HepG2 (cell line): ENCODE results near the gene CHD2. TPM values are rescaled to one million over a fixed set of nuclear protein-coding genes. Genes with fewer than 3 reads are reported as not detected.

Experiments used
- ATAC-seq: fragments of 200-7000 bp; cut with Tn5 transposase; 3 replicates; pipeline ENCODE4 v1.9.1; 2020; ENCODE audit warnings: mild to moderate bottlenecking, moderate library complexity
- BruUV-seq: library from RNA; stranded (reverse); fragments of 400-500 nt; replicated peaks from 2 replicates; lab custom pipeline; 2021; lab: Mats Ljungman, UMichigan
- CTCF ChIA-PET: fragments of 300-600 bp; formaldehyde crosslinking; extraction: SDS; loops from one replicate; lab custom pipeline; 2021; ENCODE audit warnings: low total read pairs, inconsistent platforms, low intra/inter-chr PET ratio; lab: Yijun Ruan, JAX
- POLR2A ChIA-PET: fragments of 350-600 bp; sonication (Branson Sonifier 250); formaldehyde crosslinking; loops from one replicate; lab custom pipeline; 2020; ENCODE audit warnings: antibody characterized with exemption, inconsistent platforms; lab: Yijun Ruan, JAX
- DNase-seq: peaks from one replicate; pipeline ENCODE4 v3.0.0-alpha.2; 2015; ENCODE audit warnings: low spot score
- FAIRE-seq: peaks from 3 replicates; lab custom pipeline; 2011; peaks lifted over from hg19 to GRCh38; lab: Jason Lieb, UNC
- H2AFZ ChIP-seq: one replicate; pipeline ENCODE4 v1.6.1; 2011; ENCODE audit warnings: low read length, inconsistent platforms
- H3K27ac ChIP-seq: fragments of 300-600 bp; 3 replicates; pipeline ENCODE4 v1.8.0; 2011; ENCODE audit warnings: mixed run types, mild to moderate bottlenecking, mixed read lengths, low read length, inconsistent platforms; ENCODE audit not compliant: insufficient read depth; ENCODE audit errors: extremely low read length
- H3K27me3 ChIP-seq, 2 experiments: fragments of 200-600 bp in 1 of 2; 2 replicates in 1 of 2; 3 replicates in 1 of 2; pipeline versions ENCODE4 v1.6.0 to v1.8.0; 2011; ENCODE audit warnings: low read length in 2 of 2, mild to moderate bottlenecking in 2 of 2, moderate library complexity in 2 of 2, inconsistent platforms in 1 of 2; ENCODE audit not compliant: insufficient read depth in 2 of 2, control insufficient read depth in 1 of 2
- H3K36me3 ChIP-seq, 2 experiments: fragments of 200-600 bp in 1 of 2; replicated peaks in 1 of 2; 2 replicates in 1 of 2; 3 replicates in 1 of 2; pipeline versions ENCODE4 v1.5.1 to v1.8.0; 2011; ENCODE audit warnings: low read length in 2 of 2, inconsistent platforms in 1 of 2; ENCODE audit not compliant: insufficient read depth in 2 of 2, control insufficient read depth in 1 of 2
- H3K4me1 ChIP-seq: 2 replicates; pipeline ENCODE4 v1.5.1; 2012; ENCODE audit warnings: low read length, inconsistent platforms; ENCODE audit not compliant: insufficient read depth
- H3K4me2 ChIP-seq: 2 replicates; pipeline ENCODE4 v1.6.0; 2011; ENCODE audit warnings: low read depth, low read length, inconsistent platforms
- H3K4me3 ChIP-seq, 3 experiments: fragments of 200-600 bp in 1 of 3; sonication (generic), shearing (Covaris generic) in 1 of 3; replicated peaks in 1 of 3; 2 replicates each; pipeline ENCODE4 v1.5.1; 2011 to 2016; ENCODE audit warnings: low read length in 3 of 3, inconsistent platforms in 2 of 3, low read depth in 2 of 3, mild to moderate bottlenecking in 2 of 3, control low read depth in 1 of 3, mixed read lengths in 1 of 3; ENCODE audit not compliant: insufficient read depth in 1 of 3
- H3K79me2 ChIP-seq: one replicate; pipeline ENCODE4 v1.6.1; 2011; ENCODE audit warnings: low read length, inconsistent platforms; ENCODE audit not compliant: insufficient read depth
- H3K9ac ChIP-seq: 2 replicates; pipeline ENCODE4 v1.6.0; 2011; ENCODE audit warnings: mild to moderate bottlenecking, low read depth, low read length, inconsistent platforms; ENCODE audit not compliant: insufficient read depth
- H3K9me3 ChIP-seq: 2 replicates; pipeline ENCODE4 v1.5.1; 2012; ENCODE audit warnings: mild to moderate bottlenecking, low read length
- H4K20me1 ChIP-seq: 2 replicates; pipeline ENCODE4 v1.6.0; 2011; ENCODE audit warnings: inconsistent platforms, mild to moderate bottlenecking, low read length, moderate library complexity; ENCODE audit not compliant: insufficient read depth
- ATF2 ChIP-seq: sonication (generic); formaldehyde crosslinking; IDR thresholded peaks from 2 replicates; pipeline ENCODE4 v1.4.0; 2020; ENCODE audit warnings: missing genetic modification reagents
- CERS6 ChIP-seq: sonication (generic); formaldehyde crosslinking; IDR thresholded peaks from 2 replicates; pipeline ENCODE4 v1.5.0; 2020; ENCODE audit warnings: missing genetic modification reagents
- DNMT3B ChIP-seq: conservative IDR thresholded peaks from 2 replicates; pipeline ENCODE4 v1.6.1; 2016; ENCODE audit warnings: missing biosample characterization, control low read depth
- DPF2 ChIP-seq: sonication (generic); formaldehyde crosslinking; IDR thresholded peaks from 2 replicates; pipeline ENCODE4 v1.4.0; 2020; ENCODE audit warnings: mild to moderate bottlenecking, low read depth, missing genetic modification reagents, borderline replicate concordance
- ESRRA ChIP-seq: sonication (generic); formaldehyde crosslinking; IDR thresholded peaks from 2 replicates; pipeline ENCODE4 v1.5.1; 2020; ENCODE audit warnings: mild to moderate bottlenecking, low read depth, missing genetic modification reagents
- FOXP1 ChIP-seq, 2 experiments: fragments of 450-650 bp in 1 of 2; IDR thresholded peaks; 2 replicates each; pipeline ENCODE4 v1.6.1; 2017 to 2018; ENCODE audit warnings: antibody characterized with exemption in 1 of 2
- HNF1B ChIP-seq: sonication (generic); formaldehyde crosslinking; IDR thresholded peaks from 2 replicates; pipeline ENCODE4 v1.5.1; 2020; ENCODE audit warnings: mild to moderate bottlenecking, moderate library complexity, missing genetic modification reagents
- KDM2A ChIP-seq: sonication (generic); formaldehyde crosslinking; IDR thresholded peaks from 2 replicates; pipeline ENCODE4 v1.4.0; 2020; ENCODE audit warnings: low read depth, missing genetic modification reagents, borderline replicate concordance
- KLF11 ChIP-seq: IDR thresholded peaks from 2 replicates; pipeline ENCODE4 v1.6.1; 2016; ENCODE audit warnings: missing compliant biosample characterization
- NR2C2 ChIP-seq: sonication (generic); formaldehyde crosslinking; IDR thresholded peaks from 2 replicates; pipeline ENCODE4 v1.4.0; 2020; ENCODE audit warnings: missing genetic modification reagents, mild to moderate bottlenecking, moderate library complexity, borderline replicate concordance
- PCBP1 ChIP-seq: fragments of 200-400 bp; formaldehyde crosslinking; IDR thresholded peaks from 2 replicates; pipeline ENCODE4 v1.6.1; 2017; ENCODE audit warnings: mild to moderate bottlenecking, low read depth, low read length, borderline replicate concordance
- U2AF1 ChIP-seq: fragments of 200-400 bp; formaldehyde crosslinking; optimal IDR thresholded peaks from 2 replicates; pipeline ENCODE3; 2017; ENCODE audit warnings: mild to moderate bottlenecking, low read depth, low read length
- ZBTB8A ChIP-seq: sonication (generic); formaldehyde crosslinking; IDR thresholded peaks from 2 replicates; pipeline ENCODE4 v1.4.0; 2020; ENCODE audit warnings: mild to moderate bottlenecking, low read depth, missing genetic modification reagents, borderline replicate concordance
- ZNF558 ChIP-seq: sonication (generic); formaldehyde crosslinking; IDR thresholded peaks from 2 replicates; pipeline ENCODE4 v1.9.0; 2022; ENCODE audit warnings: mild to moderate bottlenecking, missing genetic modification reagents, borderline replicate concordance
- ZNF674 ChIP-seq: sonication (generic); formaldehyde crosslinking; IDR thresholded peaks from 2 replicates; pipeline ENCODE4 v1.5.0; 2020; ENCODE audit warnings: low read depth, mild to moderate bottlenecking, missing genetic modification reagents
- ZNF713 ChIP-seq: sonication (generic); formaldehyde crosslinking; IDR thresholded peaks from 2 replicates; pipeline ENCODE4 v1.4.0; 2020; ENCODE audit warnings: mild to moderate bottlenecking, missing genetic modification reagents
- ZNF772 ChIP-seq: sonication (generic); formaldehyde crosslinking; IDR thresholded peaks from 2 replicates; pipeline ENCODE4 v1.5.0; 2020; ENCODE audit warnings: mild to moderate bottlenecking, missing genetic modification reagents
- WGBS: methylation state at CpG from one replicate; pipeline ENCODE4 v1.1.6; 2017; ENCODE audit warnings: low lambda C conversion rate; 5-methylcytosine and 5-hydroxymethylcytosine counted together
- in situ Hi-C: cut with HindIII; loops from 2 replicates; pipeline ENCODE4 v1.10.0; 2017; ENCODE audit warnings: low pct_unique_long_range_greater_than_20kb; ENCODE audit not compliant: extremely low pct_ligation_motif_present
- intact Hi-C: fragments of 100-400 bp; cut with micrococcal nuclease; formaldehyde crosslinking; loops from one replicate; pipeline ENCODE4 v1.10.0; 2022; ENCODE audit not compliant: unreplicated experiment
- polyA plus RNA-seq, 8 experiments: library from polyadenylated mRNA; depleted of rRNA in 3 of 8; stranded (reverse) in 7 of 8; unstranded in 1 of 8; fragments of >200 nt; fragmentation: Illumina TruSeq in 4 of 8; extraction: Trizol in 4 of 8; gene quantifications; 2 replicates each; pipeline versions ENCODE4 v1.2.1 to v1.2.3, GENCODE V29; 2011 to 2016; ENCODE audit warnings: low read depth in 4 of 8, missing spikeins in 1 of 8, mixed read lengths in 1 of 8; ENCODE audit not compliant: insufficient read depth in 1 of 8
- total RNA-seq, 5 experiments: library from RNA; depleted of rRNA; stranded (reverse); fragments of >200 nt; fragmentation: Illumina TruSeq; extraction: Trizol; gene quantifications; 2 replicates each; pipeline ENCODE4 v1.2.3, GENCODE V29; 2016; ENCODE audit warnings: low read depth in 1 of 5
- TF ChIP-seq, protein P1 (sequence below): sonication (generic); formaldehyde crosslinking; IDR thresholded peaks from 2 replicates; pipeline ENCODE4 v1.5.0; 2020; ENCODE audit warnings: mild to moderate bottlenecking, missing genetic modification reagents, borderline replicate concordance

Gene CHD2
- total and polyA plus RNA-seq, 2 of the 13 experiments (the other 11 are each of a cell fraction or from before 2014, with no cell fraction given) = 54.0 to 54.1 TPM

GRCh38 chr15:93063262-93063671 lies 163.1 kb downstream of the CHD2 start:
- in situ Hi-C loops = no loop called here
- CTCF ChIA-PET = no interaction called here
- Histone ChIP-seq H3K9ac (no peak overlapping the region), H3K4me3 (no peak overlapping the region), H3K27ac (no peak overlapping the region), H2AFZ (no peak overlapping the region), H3K79me2 (no peaks in the 10 kb centered on the region), H3K4me2 (no peak overlapping the region)
- WGBS = 19% methylated on average over 5 of the region's 8 CpGs
- no peak for ATAC-seq
- no peak for FAIRE-seq
- TF ChIP-seq DPF2 (CRISPR knock-in tag) (no peak), CERS6 (CRISPR knock-in tag) (no peak), PCBP1 (no peak), ESRRA (CRISPR knock-in tag) (no peak), ATF2 (no peak), ZNF674 (CRISPR knock-in tag) (no peak), DNMT3B (CRISPR knock-in tag) (no peak), KLF11 (CRISPR knock-in tag) (no peak), U2AF1 (no peak), NR2C2 (no peak), ZNF558 (CRISPR knock-in tag) (no peak), ZNF772 (CRISPR knock-in tag) (no peak), ZBTB8A (CRISPR knock-in tag) (no peak), KDM2A (CRISPR knock-in tag) (no peak), HNF1B (CRISPR knock-in tag) (no peak), ZNF713 (no peak), FOXP1 (IDR thresholded peaks at IDR 0.05) (no peak), FOXP1 (CRISPR knock-in tag; IDR thresholded peaks at IDR 0.05) (no peak)
- TF ChIP-seq, protein P1, sequence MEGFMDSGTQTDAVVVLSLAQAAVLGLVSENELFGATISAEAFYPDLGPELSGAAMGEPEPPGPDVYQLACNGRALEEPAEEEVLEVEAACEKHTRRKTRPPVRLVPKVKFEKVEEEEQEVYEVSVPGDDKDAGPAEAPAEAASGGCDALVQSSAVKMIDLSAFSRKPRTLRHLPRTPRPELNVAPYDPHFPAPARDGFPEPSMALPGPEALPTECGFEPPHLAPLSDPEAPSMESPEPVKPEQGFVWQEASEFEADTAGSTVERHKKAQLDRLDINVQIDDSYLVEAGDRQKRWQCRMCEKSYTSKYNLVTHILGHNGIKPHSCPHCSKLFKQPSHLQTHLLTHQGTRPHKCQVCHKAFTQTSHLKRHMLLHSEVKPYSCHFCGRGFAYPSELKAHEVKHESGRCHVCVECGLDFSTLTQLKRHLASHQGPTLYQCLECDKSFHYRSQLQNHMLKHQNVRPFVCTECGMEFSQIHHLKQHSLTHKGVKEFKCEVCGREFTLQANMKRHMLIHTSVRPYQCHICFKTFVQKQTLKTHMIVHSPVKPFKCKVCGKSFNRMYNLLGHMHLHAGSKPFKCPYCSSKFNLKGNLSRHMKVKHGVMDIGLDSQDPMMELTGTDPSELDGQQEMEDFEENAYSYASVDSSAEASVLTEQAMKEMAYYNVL (CRISPR knock-in tag) = no peak
- TF ChIP-seq, all 625 proteins: peak for 0
- Histone ChIP-seq H3K9me3 (no peaks in the 10 kb centered on the region), H3K27me3 (peaks cover 16 to 68% of the 10 kb centered on the region in 2 experiments), H3K36me3 (no peaks in the 10 kb centered on the region), H3K4me1 (no peaks in the 10 kb centered on the region), H4K20me1 (no peaks in the 10 kb centered on the region)
- intact Hi-C loops = no loop called here
- DNase-seq = no peak
- POLR2A ChIA-PET = no interaction called here
- BruUV-seq = no TSS peak
